Measurements from ENCODE around the gene PDE4B. TPM values are rescaled to one million over a fixed set of nuclear protein-coding genes. Genes with fewer than 3 reads are reported as not detected.

The PDE4B gene
- polyA plus RNA-seq, 1 donor from 2014 or later, result 135 TPM

DNA sequence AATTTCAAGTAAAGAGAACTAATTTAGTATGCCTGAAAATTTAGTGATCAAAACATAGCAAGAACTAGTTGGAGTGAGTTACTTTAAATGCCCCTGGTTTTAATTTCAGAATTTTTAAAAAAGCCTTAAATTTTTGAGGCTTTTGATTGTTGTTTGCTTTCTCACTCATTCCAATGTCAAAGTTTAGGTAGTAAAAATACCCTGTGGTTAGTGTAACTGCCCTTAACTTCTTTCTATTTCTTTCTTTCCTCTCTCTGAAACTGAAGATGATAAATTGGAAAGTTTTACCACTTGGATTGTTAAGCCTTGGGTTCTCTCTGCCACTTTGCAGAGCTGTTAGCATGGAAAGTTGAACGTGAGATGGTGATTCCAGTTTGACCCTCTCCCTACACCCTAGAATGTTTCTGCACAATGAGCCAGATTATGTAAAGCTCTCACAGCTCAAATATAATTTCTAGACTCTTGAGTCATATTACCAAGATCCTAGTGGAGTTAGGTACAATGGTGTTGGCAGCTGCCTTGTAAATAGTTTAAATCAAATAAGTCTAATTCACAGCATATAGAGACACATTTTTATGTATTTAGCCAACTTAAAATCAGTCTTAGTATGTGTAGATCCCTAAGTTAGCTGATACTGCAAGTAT lies 548.9 kb downstream of the PDE4B start:
- H3K9me2 ChIP-seq (ENCODE audit: insufficient read depth, low read length), result no peaks in the 10 kb centered on the region
- no peak overlapping the region for H3K9ac ChIP-seq (ENCODE audit: low read length)
- H4K20me1 ChIP-seq (ENCODE audit: insufficient read depth), result no peaks in the 10 kb centered on the region
- no peaks in the 10 kb centered on the region for H3F3A ChIP-seq (ENCODE audit: insufficient read depth, low read length, poor library complexity, severe bottlenecking)
- H3K27ac ChIP-seq (ENCODE audit: low read length), result no peak overlapping the region
- no peak overlapping the region for H3K4me2 ChIP-seq (ENCODE audit: low read length)
- H3K9me3 ChIP-seq (ENCODE audit: low read length), result no peaks in the 10 kb centered on the region
- peaks cover 3% of the 10 kb centered on the region for H3K79me2 ChIP-seq (replicated peaks; ENCODE audit: insufficient read depth, low read length)
- no peaks in the 10 kb centered on the region for H3K27me3 ChIP-seq (ENCODE audit: insufficient read depth, low read depth, low read length)
- TF ChIP-seq EP300 (conservative IDR thresholded peaks at IDR 0.05; ENCODE audit: poor library complexity, severe bottlenecking) (no peak), RAD21 (conservative IDR thresholded peaks at IDR 0.05) (no peak)
- no peak overlapping the region for H3K4me3 ChIP-seq (ENCODE audit: low read length)
- no peak overlapping the region for H2AFZ ChIP-seq (ENCODE audit: low read depth, low read length)
- no peaks in the 10 kb centered on the region for H3K36me3 ChIP-seq (ENCODE audit: insufficient read depth, low read length)

DNA sequence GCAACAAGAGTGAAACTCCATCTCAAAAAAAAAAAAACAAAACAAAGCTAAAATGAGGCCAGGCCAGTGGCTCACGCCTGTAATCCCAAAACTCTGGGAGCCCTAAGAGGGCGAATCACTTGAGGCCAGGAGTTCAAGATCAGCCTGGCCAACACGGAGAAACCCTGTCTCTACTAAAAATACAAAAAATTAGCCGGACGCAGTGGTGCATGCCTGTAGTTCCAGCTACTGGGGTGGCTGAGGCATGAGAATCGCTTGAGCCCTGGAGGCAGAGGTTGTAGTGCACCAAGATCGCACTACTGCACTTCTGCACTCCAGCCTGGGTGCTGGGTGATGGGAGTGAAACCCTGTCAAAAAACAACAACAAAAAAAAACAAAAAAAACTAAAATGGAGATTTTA lies 550.0 kb downstream of the PDE4B start:
- no peaks in the 10 kb centered on the region for H3K9me3 ChIP-seq (ENCODE audit: low read length)
- TF ChIP-seq REST (IDR thresholded peaks at IDR 0.05; ENCODE audit: borderline replicate concordance) (no peak), EZH2 (IDR thresholded peaks at IDR 0.05; ENCODE audit: borderline replicate concordance, insufficient read depth, low read length, poor library complexity, severe bottlenecking) (no peak), RAD21 (conservative IDR thresholded peaks at IDR 0.05) (no peak), EP300 (conservative IDR thresholded peaks at IDR 0.05; ENCODE audit: poor library complexity, severe bottlenecking) (no peak), MXI1 (conservative IDR thresholded peaks at IDR 0.05; ENCODE audit: poor library complexity, severe bottlenecking) (no peak), SMC3 (conservative IDR thresholded peaks at IDR 0.05; ENCODE audit: poor library complexity) (no peak), TAF1 (IDR thresholded peaks at IDR 0.05; ENCODE audit: low read depth) (no peak), CTCF (IDR thresholded peaks at IDR 0.05; ENCODE audit: poor library complexity, severe bottlenecking) (no peak), POLR2AphosphoS5 (IDR thresholded peaks at IDR 0.05) (no peak)
- H3F3A ChIP-seq (ENCODE audit: insufficient read depth, low read length, poor library complexity, severe bottlenecking), result no peaks in the 10 kb centered on the region
- H3K27me3 ChIP-seq (ENCODE audit: insufficient read depth, low read depth, low read length), result no peaks in the 10 kb centered on the region
- H2AFZ ChIP-seq (ENCODE audit: low read depth, low read length), result no peak overlapping the region
- H3K27ac ChIP-seq (ENCODE audit: low read length), result no peak overlapping the region
- no peaks in the 10 kb centered on the region for H4K20me1 ChIP-seq (ENCODE audit: insufficient read depth)
- no peaks in the 10 kb centered on the region for H3K9me2 ChIP-seq (ENCODE audit: insufficient read depth, low read length)
- H3K9ac ChIP-seq (ENCODE audit: low read length), result no peak overlapping the region
- H3K79me2 ChIP-seq (replicated peaks; ENCODE audit: insufficient read depth, low read length), result peaks cover 5% of the 10 kb centered on the region
- H3K4me2 ChIP-seq (ENCODE audit: low read length), result no peak overlapping the region
- no peak overlapping the region for H3K4me3 ChIP-seq (ENCODE audit: low read length)
- H3K36me3 ChIP-seq (ENCODE audit: insufficient read depth, low read length), result no peaks in the 10 kb centered on the region

All from neural cell (in vitro differentiated cells).